ENCODE data around the gene NDUFB6.

Gene NDUFB6

DNA sequence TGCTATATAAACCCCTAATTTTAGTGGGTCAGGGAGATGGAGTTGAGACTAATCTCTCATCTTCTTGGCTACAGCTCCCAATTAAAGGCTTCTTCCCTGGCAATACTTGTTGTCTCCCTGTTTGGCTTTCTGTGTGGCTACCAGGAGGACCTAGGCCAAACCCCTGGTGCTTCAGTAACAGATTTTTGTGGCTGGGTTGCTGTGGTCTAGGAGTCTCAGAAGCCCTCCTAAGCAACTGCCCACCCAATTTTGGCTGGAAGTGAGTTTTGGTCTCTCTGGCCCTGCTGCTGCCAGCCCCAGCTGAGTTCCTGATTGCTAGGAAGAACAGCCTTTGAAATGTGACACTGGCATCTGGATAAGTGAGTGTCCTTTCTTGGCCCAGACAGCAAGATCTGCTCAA is 56.7 kb downstream of the NDUFB6 start:
- TF ChIP-seq, protein P1, sequence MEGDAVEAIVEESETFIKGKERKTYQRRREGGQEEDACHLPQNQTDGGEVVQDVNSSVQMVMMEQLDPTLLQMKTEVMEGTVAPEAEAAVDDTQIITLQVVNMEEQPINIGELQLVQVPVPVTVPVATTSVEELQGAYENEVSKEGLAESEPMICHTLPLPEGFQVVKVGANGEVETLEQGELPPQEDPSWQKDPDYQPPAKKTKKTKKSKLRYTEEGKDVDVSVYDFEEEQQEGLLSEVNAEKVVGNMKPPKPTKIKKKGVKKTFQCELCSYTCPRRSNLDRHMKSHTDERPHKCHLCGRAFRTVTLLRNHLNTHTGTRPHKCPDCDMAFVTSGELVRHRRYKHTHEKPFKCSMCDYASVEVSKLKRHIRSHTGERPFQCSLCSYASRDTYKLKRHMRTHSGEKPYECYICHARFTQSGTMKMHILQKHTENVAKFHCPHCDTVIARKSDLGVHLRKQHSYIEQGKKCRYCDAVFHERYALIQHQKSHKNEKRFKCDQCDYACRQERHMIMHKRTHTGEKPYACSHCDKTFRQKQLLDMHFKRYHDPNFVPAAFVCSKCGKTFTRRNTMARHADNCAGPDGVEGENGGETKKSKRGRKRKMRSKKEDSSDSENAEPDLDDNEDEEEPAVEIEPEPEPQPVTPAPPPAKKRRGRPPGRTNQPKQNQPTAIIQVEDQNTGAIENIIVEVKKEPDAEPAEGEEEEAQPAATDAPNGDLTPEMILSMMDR (IDR thresholded peaks at IDR 0.05; ENCODE audit: control extremely low read depth, extremely low read depth, low read depth, missing control alignments) = no peak
- no peak for DNase-seq (ENCODE audit: extremely low spot score)
- POLR2A ChIA-PET = no interaction called here
- CTCF ChIA-PET = interaction anchor here (1.5 kb wide), 1 partner anchor 8 kb away, joined by 3 read pairs; no protein-coding TSS in a partner anchor

DNA sequence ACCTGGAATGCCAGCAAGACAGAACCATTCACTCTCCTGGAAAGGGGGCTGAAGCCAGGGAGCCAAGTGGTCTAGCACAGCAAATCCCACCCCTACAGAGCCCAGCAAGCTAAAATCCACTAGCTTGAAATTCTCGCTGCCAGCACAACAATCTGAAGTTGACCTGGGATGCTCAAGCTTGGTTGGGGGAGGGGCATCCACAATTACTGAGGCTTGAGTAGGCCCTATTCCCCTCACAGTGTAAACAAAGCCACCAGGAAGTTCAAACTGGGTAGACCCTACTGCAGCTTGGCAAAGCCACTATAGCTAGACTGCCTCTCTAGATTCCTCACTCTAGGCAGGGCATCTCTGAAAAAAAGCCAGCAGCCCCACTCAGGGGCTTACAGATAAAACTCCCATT is 64.2 kb downstream of the NDUFB6 start:
- CTCF ChIA-PET = interaction anchor here (0.6 to 2.9 kb wide), 4 partner anchors 9 to 130 kb away, joined by 3 to 8 read pairs (median 5); no protein-coding TSS in a partner anchor
- no peak for DNase-seq (ENCODE audit: extremely low spot score)
- TF ChIP-seq, protein P1 (IDR thresholded peaks at IDR 0.05; ENCODE audit: control extremely low read depth, extremely low read depth, low read depth, missing control alignments) = no peak
- POLR2A ChIA-PET = no interaction called here

DNA sequence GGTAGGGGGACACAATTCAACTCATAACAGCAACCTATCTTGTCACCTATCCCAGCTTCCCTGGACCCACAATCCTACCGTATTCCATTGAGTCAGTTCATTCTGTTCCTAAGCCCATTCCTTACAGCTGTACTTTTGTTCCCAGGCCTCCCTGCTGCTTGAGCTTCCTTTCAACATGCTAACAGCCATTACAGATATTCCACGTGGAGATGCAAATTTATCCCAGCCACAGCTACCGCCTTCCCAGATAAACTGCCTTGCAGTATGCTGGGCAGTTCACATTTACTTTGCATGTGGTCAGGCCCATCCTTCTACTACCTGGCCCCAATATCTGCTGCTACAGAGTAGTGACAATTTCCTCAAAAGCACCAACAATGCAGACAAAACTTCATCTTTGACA is 70.0 kb downstream of the NDUFB6 start:
- no peak for DNase-seq (ENCODE audit: extremely low spot score)
- TF ChIP-seq, protein P1 (IDR thresholded peaks at IDR 0.05; ENCODE audit: control extremely low read depth, extremely low read depth, low read depth, missing control alignments) = no peak
- POLR2A ChIA-PET = no interaction called here
- CTCF ChIA-PET = interaction anchor here (1.3 kb wide), 2 partner anchors 50 to 124 kb away, joined by 3 to 5 read pairs; no protein-coding TSS in a partner anchor

Measured in GM10248 (cell line).